Endodermal cell (in vitro differentiated cells): ENCODE measurements around the gene RAE1. TPM values are rescaled to one million over a fixed set of nuclear protein-coding genes. Genes with fewer than 3 reads are reported as not detected.
"Not testable (repeated sequence)": the region's sequence is repeated elsewhere in the genome, so short reads cannot be mapped to it uniquely, and the experiment has no call there.

ENCODE experiments used
- DNase-seq: peaks from one replicate; pipeline ENCODE4 v3.0.0-alpha.2; 2017
- H3K27ac ChIP-seq: 2 replicates; pipeline ENCODE4 v1.5.1; 2013; ENCODE audit warnings: mild to moderate bottlenecking, low read depth, low read length, moderate library complexity
- H3K27me3 ChIP-seq: 2 replicates; pipeline ENCODE4 v1.6.1; 2013; ENCODE audit warnings: mild to moderate bottlenecking, low read length, moderate library complexity; ENCODE audit not compliant: insufficient read depth, control insufficient read depth, poor library complexity, severe bottlenecking
- H3K36me3 ChIP-seq: 2 replicates; pipeline ENCODE4 v1.7.0; 2013; ENCODE audit warnings: mild to moderate bottlenecking, low read length, moderate library complexity; ENCODE audit not compliant: control insufficient read depth, insufficient read depth
- H3K4me1 ChIP-seq: one replicate; pipeline ENCODE4 v1.7.0; 2013; ENCODE audit warnings: low read length; ENCODE audit not compliant: control insufficient read depth, insufficient read depth
- H3K4me3 ChIP-seq: 2 replicates; pipeline ENCODE4 v1.5.1; 2013; ENCODE audit warnings: mild to moderate bottlenecking, low read length, moderate library complexity
- H3K9ac ChIP-seq: 2 replicates; pipeline ENCODE4 v1.6.1; 2013; ENCODE audit warnings: mild to moderate bottlenecking, low read length, moderate library complexity; ENCODE audit not compliant: poor library complexity, severe bottlenecking; ENCODE audit errors: extremely low read depth
- H3K9me3 ChIP-seq: 2 replicates; pipeline ENCODE4 v1.6.1; 2013; ENCODE audit warnings: mild to moderate bottlenecking, low read length, moderate library complexity; ENCODE audit not compliant: control insufficient read depth
- H3K27ac Mint-ChIP-seq: 2 replicates; pipeline ENCODE4 v1.8.0; 2020; ENCODE audit warnings: mixed read lengths
- H3K27me3 Mint-ChIP-seq: 2 replicates; pipeline ENCODE4 v1.8.0; 2021; ENCODE audit warnings: mild to moderate bottlenecking, mixed read lengths; ENCODE audit not compliant: insufficient read depth
- H3K36me3 Mint-ChIP-seq: 2 replicates; pipeline ENCODE4 v1.8.0; 2020; ENCODE audit warnings: low read depth, mixed read lengths
- H3K4me1 Mint-ChIP-seq: 2 replicates; pipeline ENCODE4 v1.8.0; 2020; ENCODE audit warnings: mixed read lengths
- H3K4me3 Mint-ChIP-seq: 2 replicates; pipeline ENCODE4 v1.8.0; 2020; ENCODE audit warnings: mild to moderate bottlenecking, moderate library complexity, mixed read lengths
- H3K9me3 Mint-ChIP-seq: 2 replicates; pipeline ENCODE4 v1.8.0; 2020; ENCODE audit warnings: mild to moderate bottlenecking, mixed read lengths
- CTCF ChIP-seq: fragments of 200-600 bp; sonication (generic); conservative IDR thresholded peaks from 2 replicates; pipeline ENCODE4 v1.5.0; 2021; ENCODE audit warnings: antibody characterized with exemption, mild to moderate bottlenecking
- WGBS, 2 experiments: methylation state at CpG; one replicate each; pipeline versions ENCODE4 v1.1.5 to v1.1.7; 2013; ENCODE audit warnings: missing lambda C conversion rate in 2 of 2, mixed read lengths in 1 of 2; ENCODE audit not compliant: insufficient coverage in 1 of 2, insufficient read length in 1 of 2; 5-methylcytosine and 5-hydroxymethylcytosine counted together
- total RNA-seq, 2 donors: library from RNA; stranded (reverse); fragmentation: NEBNext Ultra II Directional in 1 of 2; extraction: Animal tissue kit (Norgen Biotek cat#: 25700) in 1 of 2; gene quantifications; 2 replicates in 1 of 2; 3 replicates in 1 of 2; pipeline ENCODE4 v1.2.1, GENCODE V29; 2021

Gene RAE1
- total RNA-seq, 2 donors from 2014 or later, result 41.2 to 43.8 TPM

- Histone ChIP-seq H3K4me3 (no peak overlapping the region), H3K4me1 (no peaks in the 10 kb centered on the region), H3K27ac (no peak overlapping the region), H3K9me3 (no peaks in the 10 kb centered on the region), H3K36me3 (no peaks in the 10 kb centered on the region), H3K27me3 (no peaks in the 10 kb centered on the region), H3K9ac (no peak overlapping the region)
- Mint-ChIP-seq H3K4me1 (no peaks in the 10 kb centered on the region), H3K9me3 (no peaks in the 10 kb centered on the region), H3K36me3 (no peaks in the 10 kb centered on the region), H3K27me3 (no peaks in the 10 kb centered on the region), H3K4me3 (no peak overlapping the region), H3K27ac (no peak overlapping the region)
- no peak for TF ChIP-seq CTCF
- 86 to 88% methylated on average over 12 to 17 of the region's 17 CpGs for WGBS, 2 experiments
- DNase-seq, result no peak
These were observed 67.0 kb downstream of the RAE1 start for GRCh38 chr20:57417830-57418780.

- H3K27ac Mint-ChIP-seq, H3K27ac ChIP-seq, H3K27me3 Mint-ChIP-seq, DNase-seq, H3K4me3 ChIP-seq, H3K27me3 ChIP-seq, H3K9me3 Mint-ChIP-seq, H3K4me1 ChIP-seq, H3K9ac ChIP-seq, H3K36me3 ChIP-seq, H3K9me3 ChIP-seq, H3K4me3 Mint-ChIP-seq, H3K36me3 Mint-ChIP-seq, H3K4me1 Mint-ChIP-seq: not testable (repeated sequence)
- WGBS, 2 experiments, result 93% methylated on average over 3 of the region's 4 CpGs; no CpG with 5 or more reads in 1 of the 2 experiments
These were observed 68.4 kb downstream of the RAE1 start for GRCh38 chr20:57419479-57419878.

- Mint-ChIP-seq H3K27ac (no peak overlapping the region), H3K4me1 (peaks cover 4% of the 10 kb centered on the region), H3K36me3 (no peaks in the 10 kb centered on the region), H3K9me3 (no peaks in the 10 kb centered on the region), H3K27me3 (no peaks in the 10 kb centered on the region), H3K4me3 (no peak overlapping the region)
- Histone ChIP-seq H3K36me3 (no peaks in the 10 kb centered on the region), H3K4me1 (no peaks in the 10 kb centered on the region), H3K27ac (no peak overlapping the region), H3K9ac (no peak overlapping the region), H3K9me3 (no peaks in the 10 kb centered on the region), H3K27me3 (no peaks in the 10 kb centered on the region), H3K4me3 (no peak overlapping the region)
- DNase-seq, result no peak
- no peak for TF ChIP-seq CTCF
- 85 to 86% methylated on average over 14 to 20 of the region's 20 CpGs for WGBS, 2 experiments
These were observed 69.7 kb downstream of the RAE1 start for GRCh38 chr20:57420571-57421252.
